Esophagus (tissue), 2 donors: ENCODE measurements around the gene RYR2. TPM values are rescaled to one million over a fixed set of nuclear protein-coding genes. Genes with fewer than 3 reads are reported as not detected.

ENCODE experiments used
- H3K27ac ChIP-seq, 2 donors: one replicate each; pipeline ENCODE4 v1.5.1; 2013; ENCODE audit warnings: low read depth in 2 of 2, mild to moderate bottlenecking in 2 of 2, inconsistent platforms in 1 of 2, low read length in 1 of 2, moderate library complexity in 1 of 2
- H3K27me3 ChIP-seq, 2 donors: one replicate each; pipeline ENCODE4 v1.6.1; 2013; ENCODE audit warnings: low read length in 2 of 2, control low read depth in 1 of 2, mild to moderate bottlenecking in 1 of 2; ENCODE audit not compliant: insufficient read depth in 2 of 2, control insufficient read depth in 1 of 2
- H3K36me3 ChIP-seq, 2 donors: one replicate each; pipeline ENCODE4 v1.6.1; 2013; ENCODE audit warnings: low read length in 1 of 2; ENCODE audit not compliant: control insufficient read depth in 2 of 2, insufficient read depth in 2 of 2
- H3K4me1 ChIP-seq, 2 donors: one replicate each; pipeline ENCODE4 v1.6.1; 2013; ENCODE audit warnings: low read length in 1 of 2; ENCODE audit not compliant: control insufficient read depth in 2 of 2, insufficient read depth in 2 of 2
- H3K4me3 ChIP-seq, 2 donors: one replicate each; pipeline ENCODE4 v1.5.1; 2013; ENCODE audit warnings: low read length in 2 of 2, mild to moderate bottlenecking in 2 of 2, low read depth in 1 of 2, moderate library complexity in 1 of 2
- H3K9me3 ChIP-seq, 2 donors: one replicate each; pipeline ENCODE4 v1.6.1; 2013; ENCODE audit warnings: mild to moderate bottlenecking in 2 of 2, low read depth in 1 of 2, low read length in 1 of 2, moderate library complexity in 1 of 2; ENCODE audit not compliant: control insufficient read depth in 2 of 2, insufficient read depth in 1 of 2
- WGBS, 2 donors: extraction: QIAGEN DNeasy Blood & Tissue Kit; methylation state at CpG; one replicate each; pipeline ENCODE4 v1.1.7; 2013; 5-methylcytosine and 5-hydroxymethylcytosine counted together
- polyA plus RNA-seq, 2 donors: library from polyadenylated mRNA; stranded (reverse); fragments of 200-250 nt; gene quantifications; one replicate each; pipeline ENCODE4 v1.2.3, GENCODE V29; 2013
- donor health status: healthy with polysubstance abuse.
- donor health status: Bipolar disorder and iron deficiency.

RYR2 gene
- polyA plus RNA-seq, 2 donors, result 0.35 to 1.2 TPM

- Histone ChIP-seq H3K36me3 (no peaks in the 10 kb centered on the region), H3K27ac (no peak overlapping the region), H3K4me3 (no peak overlapping the region), H3K9me3 (no peaks in the 10 kb centered on the region), H3K4me1 (no peaks in the 10 kb centered on the region), H3K27me3 (no peaks in the 10 kb centered on the region)
- 74 to 79% methylated on average over 4 of the region's 4 CpGs for WGBS, 2 donors
Measured at GRCh38 chr1:237671262-237671661, 629.3 kb downstream of the RYR2 start.

DNA sequence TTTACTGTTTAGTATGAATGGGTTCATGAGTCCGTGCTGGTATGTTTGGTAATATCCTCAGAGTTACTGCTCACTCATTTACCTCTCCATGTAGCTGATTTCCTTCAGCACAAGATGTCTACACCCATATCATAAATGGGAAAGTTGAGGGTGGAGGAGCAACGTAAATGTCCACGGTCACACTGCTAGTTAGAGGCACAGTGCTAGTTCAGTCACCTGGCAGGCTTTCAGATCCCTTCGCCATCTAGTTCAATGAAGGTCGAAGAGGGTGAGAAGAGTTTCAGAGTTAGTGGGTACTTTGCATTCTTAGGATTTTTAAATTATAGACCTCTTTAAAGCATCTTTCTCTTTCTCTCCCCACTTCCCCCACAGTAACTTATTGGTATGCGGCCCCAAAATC lies 630.0 kb downstream of the RYR2 start:
- Histone ChIP-seq H3K27me3 (no peaks in the 10 kb centered on the region), H3K4me3 (no peak overlapping the region), H3K9me3 (no peaks in the 10 kb centered on the region), H3K36me3 (no peaks in the 10 kb centered on the region), H3K4me1 (no peaks in the 10 kb centered on the region), H3K27ac (no peak overlapping the region)
- 83 to 86% methylated on average over 6 of the region's 6 CpGs for WGBS, 2 donors

DNA sequence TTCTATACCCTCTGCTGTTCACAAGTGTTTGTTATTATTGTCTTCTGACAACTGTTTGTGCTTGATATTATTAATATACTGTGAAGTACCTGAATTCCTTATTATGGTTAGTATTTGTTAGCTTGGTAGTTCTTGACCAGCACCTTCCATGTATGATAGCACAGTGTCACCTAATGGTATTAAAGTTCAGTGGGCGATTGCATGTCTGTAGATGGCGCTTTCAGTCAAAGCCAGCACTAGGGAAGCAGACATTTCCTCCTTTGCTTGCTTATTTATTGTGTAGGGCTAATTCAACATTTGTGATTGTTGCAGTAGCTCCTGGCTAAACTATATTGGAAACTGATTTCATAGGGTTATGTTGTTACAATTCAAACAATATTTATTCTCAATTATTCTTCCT lies 630.8 kb downstream of the RYR2 start:
- no peaks in the 10 kb centered on the region for H3K9me3 ChIP-seq
- H3K4me1 ChIP-seq, result no peaks in the 10 kb centered on the region
- 50 to 55% methylated on average over 2 of the region's 2 CpGs for WGBS, 2 donors
- no peaks in the 10 kb centered on the region for H3K27me3 ChIP-seq
- no peak overlapping the region for H3K27ac ChIP-seq
- H3K4me3 ChIP-seq, result no peak overlapping the region
- H3K36me3 ChIP-seq, result no peaks in the 10 kb centered on the region

- H3K9me3 ChIP-seq, result no peaks in the 10 kb centered on the region
- H3K4me3 ChIP-seq, result no peak overlapping the region
- no peaks in the 10 kb centered on the region for H3K36me3 ChIP-seq
- no peak overlapping the region for H3K27ac ChIP-seq
- no peaks in the 10 kb centered on the region for H3K27me3 ChIP-seq
- WGBS, 2 donors, result 74 to 85% methylated on average over 3 of the region's 3 CpGs
- no peaks in the 10 kb centered on the region for H3K4me1 ChIP-seq
Measured at GRCh38 chr1:237673631-237674030, 631.6 kb downstream of the RYR2 start.

DNA sequence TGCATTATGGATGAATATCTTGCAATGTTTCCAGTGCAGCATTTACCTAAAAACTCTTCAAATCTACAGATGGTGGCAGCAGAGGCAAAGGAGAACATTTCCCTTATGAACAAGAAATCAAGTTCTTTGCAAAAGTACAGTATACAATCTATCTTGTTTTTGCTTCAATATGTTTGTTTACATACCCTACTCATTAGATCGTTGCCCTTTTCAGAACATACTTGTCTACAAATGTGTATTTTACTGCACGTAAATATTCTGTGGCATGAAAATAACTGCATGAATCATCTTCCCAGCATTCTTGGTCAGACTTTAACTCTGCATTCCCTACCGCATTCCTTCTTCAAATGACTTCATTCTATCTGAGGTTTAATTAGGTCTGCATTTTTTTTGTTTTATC lies 636.0 kb downstream of the RYR2 start:
- Histone ChIP-seq H3K4me3 (no peak overlapping the region), H3K4me1 (no peaks in the 10 kb centered on the region), H3K27me3 (no peaks in the 10 kb centered on the region), H3K36me3 (no peaks in the 10 kb centered on the region), H3K27ac (no peak overlapping the region), H3K9me3 (no peaks in the 10 kb centered on the region)
- 28 to 34% methylated on average over 3 of the region's 3 CpGs for WGBS, 2 donors

GRCh38 chr1:237679687-237680086 lies 637.7 kb downstream of the RYR2 start:
- WGBS, 2 donors, result 89% methylated on average over 6 of the region's 6 CpGs
- no peaks in the 10 kb centered on the region for H3K36me3 ChIP-seq

DNA sequence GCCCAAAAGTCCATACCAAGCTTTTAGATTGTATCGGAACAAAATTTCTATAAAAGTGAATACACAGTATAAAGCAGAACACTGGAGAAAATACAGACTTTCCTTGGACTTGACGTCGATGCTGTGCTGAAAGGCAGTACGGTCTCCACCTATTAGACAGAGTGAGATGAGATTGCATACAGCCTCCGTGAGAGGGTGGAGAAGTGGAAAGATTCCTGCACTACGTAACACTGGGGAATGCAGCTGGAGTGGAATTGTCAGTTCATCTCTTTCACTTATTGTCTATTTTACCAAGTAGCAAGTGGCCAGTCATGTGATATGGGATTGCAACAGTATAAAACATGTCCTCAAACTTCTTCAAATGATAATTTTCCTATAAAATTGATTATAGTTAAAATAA lies 639.2 kb downstream of the RYR2 start:
- no peaks in the 10 kb centered on the region for H3K9me3 ChIP-seq
- 84 to 86% methylated on average over 6 of the region's 6 CpGs for WGBS, 2 donors

More at GRCh38 chr1:237679687-237680086, 637.7 kb downstream of the RYR2 start:
- Histone ChIP-seq H3K27ac (no peak overlapping the region), H3K4me3 (no peak overlapping the region), H3K4me1 (no peaks in the 10 kb centered on the region), H3K9me3 (no peaks in the 10 kb centered on the region), H3K27me3 (no peaks in the 10 kb centered on the region)

DNA sequence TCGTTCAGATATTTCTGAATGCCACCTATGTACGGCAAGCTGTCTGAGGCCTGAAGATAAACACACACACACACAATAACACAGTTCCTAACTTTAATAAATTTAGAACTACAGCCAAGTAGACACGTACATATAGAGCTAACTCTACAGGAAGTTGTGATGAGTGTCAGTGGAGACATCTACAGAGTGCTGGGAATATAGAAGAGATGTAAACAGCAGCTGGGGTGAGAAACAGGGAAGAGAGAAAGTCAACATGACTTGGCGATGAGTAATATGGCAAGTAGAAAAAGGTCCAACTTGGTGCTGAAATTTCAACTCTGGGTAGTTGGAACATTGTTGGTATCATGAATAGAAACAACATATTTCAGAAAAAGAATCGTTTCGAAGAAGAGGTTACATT lies 642.3 kb downstream of the RYR2 start:
- Histone ChIP-seq H3K27me3 (no peaks in the 10 kb centered on the region), H3K27ac (no peak overlapping the region), H3K36me3 (no peaks in the 10 kb centered on the region), H3K4me1 (no peaks in the 10 kb centered on the region), H3K4me3 (no peak overlapping the region), H3K9me3 (no peaks in the 10 kb centered on the region)
- 88 to 91% methylated on average over 6 of the region's 6 CpGs for WGBS, 2 donors

More for the DNA sequence above, 639.2 kb downstream of the RYR2 start:
- H3K27ac ChIP-seq, result no peak overlapping the region
- H3K4me1 ChIP-seq, result no peaks in the 10 kb centered on the region
- H3K36me3 ChIP-seq, result no peaks in the 10 kb centered on the region
- no peaks in the 10 kb centered on the region for H3K27me3 ChIP-seq
- H3K4me3 ChIP-seq, result no peak overlapping the region

DNA sequence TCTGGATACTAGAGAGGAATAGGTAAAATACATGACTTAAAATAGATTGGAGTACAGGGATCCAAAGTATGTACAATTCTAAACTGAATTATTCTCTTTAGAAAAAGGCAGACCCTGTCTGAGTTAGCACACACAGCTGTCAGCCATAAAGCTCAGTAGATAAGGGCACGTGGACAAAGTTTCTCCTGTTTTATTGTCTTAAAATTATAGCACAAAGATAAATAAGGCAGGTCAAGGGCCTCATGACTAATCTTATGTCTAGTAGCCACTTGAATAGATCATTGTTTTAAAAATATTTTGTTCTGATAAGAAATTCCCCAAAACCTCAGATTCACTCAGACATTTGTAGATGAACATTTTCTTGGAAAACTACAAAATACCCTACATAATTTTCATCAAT lies 643.6 kb downstream of the RYR2 start:
- H3K9me3 ChIP-seq, result no peaks in the 10 kb centered on the region
- no peaks in the 10 kb centered on the region for H3K4me1 ChIP-seq
- no peaks in the 10 kb centered on the region for H3K36me3 ChIP-seq
- WGBS, 2 donors, result 22 to 43% methylated on average over 1 of the region's 1 CpG
- H3K27me3 ChIP-seq, result no peaks in the 10 kb centered on the region
- H3K27ac ChIP-seq, result no peak overlapping the region
- no peak overlapping the region for H3K4me3 ChIP-seq

- no peak overlapping the region for H3K4me3 ChIP-seq
- 59 to 69% methylated on average over 5 of the region's 5 CpGs for WGBS, 2 donors
- no peaks in the 10 kb centered on the region for H3K9me3 ChIP-seq
- H3K36me3 ChIP-seq, result no peaks in the 10 kb centered on the region
- H3K4me1 ChIP-seq, result no peaks in the 10 kb centered on the region
- no peak overlapping the region for H3K27ac ChIP-seq
- H3K27me3 ChIP-seq, result no peaks in the 10 kb centered on the region
Measured at GRCh38 chr1:237687804-237688203, 645.8 kb downstream of the RYR2 start.
